GM10266 (cell line): Measurements from ENCODE around the gene ZNF99.

Source experiments
- DNase-seq: peaks from one replicate; pipeline ENCODE4 v3.0.0; 2012; ENCODE audit errors: extremely low spot score
- CTCF ChIP-seq: IDR thresholded peaks from 2 replicates; pipeline ENCODE4 v1.5.1; 2012; ENCODE audit warnings: mild to moderate bottlenecking, low read depth; ENCODE audit not compliant: control insufficient read depth, insufficient read depth; ENCODE audit errors: missing control alignments

Gene ZNF99

GRCh38 chr19:22783651-22784410 lies at the start of gene ZNF99:
TSS of gene ZNF99 (minus strand) at chr19:22784151. CDS start at chr19:22784016, 135 bp downstream.
- TF ChIP-seq CTCF: no peak
- no peak for DNase-seq

GRCh38 chr19:22832031-22832762 lies 48.2 kb upstream of the ZNF99 start, which contains the start of gene ZNF723:
TSS of gene ZNF723 (plus strand) at chr19:22832291. CDS start at chr19:22832380, 89 bp downstream.
- no peak for DNase-seq
- no peak for TF ChIP-seq CTCF

GRCh38 chr19:22831211-22831610 lies 47.3 kb upstream of the ZNF99 start:
- no peak for DNase-seq
- TF ChIP-seq CTCF: no peak

- no peak for TF ChIP-seq CTCF
- no peak for DNase-seq
Measured at GRCh38 chr19:22814124-22814523, 30.2 kb upstream of the ZNF99 start.

DNA sequence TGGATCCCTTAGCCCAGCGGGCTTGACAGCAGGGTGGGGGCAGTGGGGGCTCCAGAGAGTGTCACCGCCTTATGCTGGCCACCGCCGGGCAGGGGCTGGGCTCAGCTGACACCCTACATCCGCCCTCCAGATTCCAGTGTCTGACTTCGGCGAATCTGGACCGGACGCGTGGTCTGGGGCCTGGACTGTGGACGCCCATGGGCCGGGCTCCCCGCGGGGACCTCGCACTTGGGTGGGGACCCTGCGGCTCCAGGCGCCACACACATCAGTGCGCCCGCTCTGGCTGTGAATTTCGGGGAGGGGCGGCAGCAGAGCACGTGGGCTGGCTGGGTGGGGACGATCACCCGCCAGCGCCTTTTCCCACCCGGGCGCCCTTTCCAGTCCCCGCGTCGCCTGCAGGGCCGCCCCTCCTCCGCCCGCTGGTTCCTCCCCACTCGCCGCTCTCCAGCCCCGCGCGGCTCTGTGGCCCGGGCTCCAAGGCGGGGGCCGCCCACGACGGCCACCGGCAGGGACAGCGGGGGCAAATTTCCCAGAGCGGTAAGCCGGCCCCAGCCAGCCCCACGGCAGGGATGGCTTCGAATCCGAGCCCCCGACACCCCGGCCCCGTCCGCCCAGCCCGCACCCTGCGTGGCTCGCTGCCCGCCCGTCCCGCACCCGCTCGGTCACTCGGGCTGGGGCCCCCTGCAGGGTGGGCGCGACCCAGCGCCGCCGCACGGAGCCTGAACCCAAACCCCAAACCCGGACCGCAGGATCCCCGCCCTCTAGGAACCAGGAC lies 23.3 kb upstream of the ZNF99 start:
- DNase-seq: no peak
- TF ChIP-seq CTCF: no peak

GRCh38 chr19:22806418-22806817 lies 22.5 kb upstream of the ZNF99 start:
- no peak for DNase-seq

More at GRCh38 chr19:22806418-22806817, 22.5 kb upstream of the ZNF99 start:
- TF ChIP-seq CTCF: no peak
